GM12801 (cell line): ENCODE results near the gene APAF1.

Experiments
- CTCF ChIP-seq: IDR thresholded peaks from one replicate; pipeline ENCODE4 v1.5.1; 2011; ENCODE audit warnings: control low read depth; ENCODE audit not compliant: insufficient read length; ENCODE audit errors: extremely low read depth

Gene APAF1

GRCh38 chr12:98772818-98773217, 127.7 kb downstream of the APAF1 start:
- TF ChIP-seq CTCF: no peak

- no peak for TF ChIP-seq CTCF
Measured at GRCh38 chr12:98780261-98780660, 135.2 kb downstream of the APAF1 start.

DNA sequence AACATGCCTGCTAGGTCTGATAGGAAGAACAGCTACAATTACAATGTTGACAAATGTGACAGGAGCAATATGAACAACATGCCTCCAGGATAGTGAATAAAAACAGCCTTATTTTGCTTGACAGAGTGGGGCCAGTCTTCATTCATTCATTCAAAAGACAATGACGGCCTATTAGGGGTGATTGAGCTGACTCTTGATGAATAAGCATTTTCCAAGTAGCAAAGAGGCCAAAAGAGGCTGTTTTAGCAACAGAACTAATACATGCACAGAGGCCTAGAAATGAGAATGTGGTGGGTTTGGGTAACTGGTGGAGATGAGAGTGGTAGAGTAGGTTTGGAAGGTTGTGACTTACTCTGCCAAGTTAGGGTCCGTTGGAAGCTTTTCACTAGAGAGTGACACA, 138.3 kb downstream of the APAF1 start:
- no peak for TF ChIP-seq CTCF
